Neural cell (in vitro differentiated cells): ENCODE results near the gene PLXNA3. TPM values are rescaled to one million over a fixed set of nuclear protein-coding genes. Genes with fewer than 3 reads are reported as not detected.

Experiments
- H2AFZ ChIP-seq: fragments of 200-600, 300-800 bp; sonication (generic), shearing (Covaris generic); 2 replicates; pipeline ENCODE4 v1.6.0; 2014; ENCODE audit warnings: low read depth, mild to moderate bottlenecking, antibody characterized with exemption, low read length, moderate library complexity
- H3F3A ChIP-seq: fragments of 200-600 bp; shearing (Covaris generic); 2 replicates; pipeline ENCODE4 v1.6.1; 2016; ENCODE audit warnings: mild to moderate bottlenecking, moderate library complexity, mixed read lengths, antibody characterized with exemption, low read length; ENCODE audit not compliant: insufficient read depth, poor library complexity, severe bottlenecking
- H3K27ac ChIP-seq: fragments of 200-600, 300-800 bp; sonication (generic), shearing (Covaris generic); 2 replicates; pipeline ENCODE4 v1.5.1; 2014; ENCODE audit warnings: mild to moderate bottlenecking, low read length, moderate library complexity
- H3K27me3 ChIP-seq: fragments of 300-800, 200-600 bp; sonication (generic), shearing (Covaris generic); 2 replicates; pipeline ENCODE4 v1.6.0; 2014; ENCODE audit warnings: mild to moderate bottlenecking, low read depth, low read length, moderate library complexity; ENCODE audit not compliant: insufficient read depth
- H3K36me3 ChIP-seq: fragments of 300-800, 200-600 bp; sonication (generic), shearing (Covaris generic); 2 replicates; pipeline ENCODE4 v1.5.1; 2014; ENCODE audit warnings: mild to moderate bottlenecking, antibody characterized with exemption, low read length, moderate library complexity; ENCODE audit not compliant: insufficient read depth
- H3K4me2 ChIP-seq: fragments of 300-800, 200-600 bp; sonication (generic), shearing (Covaris generic); 2 replicates; pipeline ENCODE4 v1.6.0; 2014; ENCODE audit warnings: mild to moderate bottlenecking, low read length
- H3K4me3 ChIP-seq: fragments of 300-800, 200-600 bp; sonication (generic), shearing (Covaris generic); 2 replicates; pipeline ENCODE4 v1.5.1; 2014; ENCODE audit warnings: mild to moderate bottlenecking, low read length, moderate library complexity
- H3K79me2 ChIP-seq: fragments of 200-600 bp; shearing (Covaris generic); replicated peaks from 2 replicates; pipeline ENCODE4 v1.6.0; 2014; ENCODE audit warnings: mild to moderate bottlenecking, low read length, moderate library complexity; ENCODE audit not compliant: insufficient read depth
- H3K9ac ChIP-seq: fragments of 300-800, 200-600 bp; sonication (generic), shearing (Covaris generic); 2 replicates; pipeline ENCODE4 v1.6.1; 2016; ENCODE audit warnings: mild to moderate bottlenecking, low read length, mixed read lengths
- H3K9me2 ChIP-seq: fragments of 200-600 bp; shearing (Covaris generic); 2 replicates; pipeline ENCODE4 v1.6.1; 2016; ENCODE audit warnings: mild to moderate bottlenecking, low read length, mixed read lengths; ENCODE audit not compliant: insufficient read depth
- H3K9me3 ChIP-seq: fragments of 200-600, 300-800 bp; sonication (generic), shearing (Covaris generic); 2 replicates; pipeline ENCODE4 v1.6.1; 2016; ENCODE audit warnings: mild to moderate bottlenecking, mixed run types, low read length, moderate library complexity, mixed read lengths
- H4K20me1 ChIP-seq: fragments of 200-600 bp; shearing (Covaris generic); 2 replicates; pipeline ENCODE4 v1.6.1; 2016; ENCODE audit warnings: mild to moderate bottlenecking, mixed run types; ENCODE audit not compliant: insufficient read depth
- EP300 ChIP-seq: fragments of 450-650 bp; conservative IDR thresholded peaks from 2 replicates; pipeline ENCODE4 v1.6.1; 2014; ENCODE audit warnings: antibody characterized with exemption, mild to moderate bottlenecking, moderate library complexity; ENCODE audit not compliant: poor library complexity, severe bottlenecking
- EZH2 ChIP-seq: fragments of 200-600, 300-800 bp; shearing (Covaris generic), sonication (generic); IDR thresholded peaks from 2 replicates; pipeline ENCODE4 v1.6.1; 2014; ENCODE audit warnings: antibody characterized with exemption, low read length, borderline replicate concordance, mild to moderate bottlenecking; ENCODE audit not compliant: insufficient read depth, poor library complexity, severe bottlenecking
- MXI1 ChIP-seq: fragments of 450-650 bp; conservative IDR thresholded peaks from 2 replicates; pipeline ENCODE4 v1.6.1; 2014; ENCODE audit warnings: antibody characterized with exemption, mild to moderate bottlenecking; ENCODE audit not compliant: poor library complexity, severe bottlenecking
- POLR2AphosphoS5 ChIP-seq: IDR thresholded peaks from 2 replicates; pipeline ENCODE4 v1.6.1; 2012
- RAD21 ChIP-seq: fragments of 450-650 bp; conservative IDR thresholded peaks from 2 replicates; pipeline ENCODE4 v1.6.1; 2014; ENCODE audit warnings: antibody characterized with exemption, mild to moderate bottlenecking, moderate library complexity
- SMC3 ChIP-seq: fragments of 450-650 bp; conservative IDR thresholded peaks from 2 replicates; pipeline ENCODE4 v1.6.1; 2014; ENCODE audit warnings: antibody characterized with exemption, mild to moderate bottlenecking, moderate library complexity; ENCODE audit not compliant: poor library complexity
- TAF1 ChIP-seq: IDR thresholded peaks from 2 replicates; pipeline ENCODE4 v1.6.1; 2012; ENCODE audit warnings: low read depth
- polyA plus RNA-seq: library from polyadenylated mRNA; depleted of rRNA; stranded (reverse); fragments of >200 nt; gene quantifications from 2 replicates; pipeline ENCODE4 v1.2.3, GENCODE V29; 2014
- TF ChIP-seq, protein P1 (sequence below): IDR thresholded peaks from 2 replicates; pipeline ENCODE4 v1.6.1; 2012; ENCODE audit warnings: borderline replicate concordance
- TF ChIP-seq, protein P2 (sequence below): fragments of 450-650 bp; IDR thresholded peaks from 2 replicates; pipeline ENCODE4 v1.5.1; 2014; ENCODE audit warnings: antibody characterized with exemption, mild to moderate bottlenecking, moderate library complexity; ENCODE audit not compliant: poor library complexity, severe bottlenecking

The PLXNA3 gene
- polyA plus RNA-seq, 1 donor from 2014 or later, result 17.2 TPM

DNA sequence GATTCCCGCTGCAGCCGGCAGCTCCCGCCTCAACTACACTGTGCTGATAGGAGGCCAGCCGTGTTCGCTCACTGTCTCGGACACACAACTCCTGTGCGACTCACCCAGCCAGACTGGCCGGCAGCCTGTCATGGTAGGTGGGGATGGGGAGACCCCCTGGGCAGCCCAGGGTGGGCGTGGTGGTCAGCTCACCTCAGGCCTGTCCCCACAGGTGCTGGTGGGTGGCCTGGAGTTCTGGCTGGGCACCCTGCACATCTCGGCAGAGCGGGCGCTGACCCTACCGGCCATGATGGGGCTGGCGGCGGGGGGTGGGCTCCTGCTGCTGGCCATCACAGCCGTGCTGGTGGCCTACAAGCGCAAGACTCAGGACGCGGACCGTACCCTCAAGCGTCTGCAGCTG lies 9.5 kb downstream of the PLXNA3 start:
- no peaks in the 10 kb centered on the region for H3K36me3 ChIP-seq

DNA sequence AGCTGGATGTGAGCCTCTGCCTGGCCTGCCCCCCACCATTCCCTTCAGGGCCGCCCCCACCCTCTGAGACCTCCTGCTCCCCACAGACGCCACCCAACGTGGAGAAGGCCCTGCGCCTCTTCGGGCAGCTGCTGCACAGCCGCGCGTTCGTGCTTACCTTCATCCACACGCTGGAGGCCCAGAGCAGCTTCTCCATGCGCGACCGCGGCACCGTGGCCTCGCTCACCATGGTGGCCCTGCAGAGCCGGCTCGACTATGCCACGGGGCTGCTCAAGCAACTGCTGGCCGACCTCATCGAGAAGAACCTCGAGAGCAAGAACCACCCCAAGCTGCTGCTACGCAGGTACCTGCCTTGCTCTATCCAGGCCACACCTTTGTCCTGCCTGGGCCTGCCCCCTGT lies 10.1 kb downstream of the PLXNA3 start:
- H3K4me3 ChIP-seq, result no peak overlapping the region
- H3K27me3 ChIP-seq, result no peaks in the 10 kb centered on the region
- no peak overlapping the region for H2AFZ ChIP-seq
- H3K27ac ChIP-seq, result no peak overlapping the region
- TF ChIP-seq, protein P1, sequence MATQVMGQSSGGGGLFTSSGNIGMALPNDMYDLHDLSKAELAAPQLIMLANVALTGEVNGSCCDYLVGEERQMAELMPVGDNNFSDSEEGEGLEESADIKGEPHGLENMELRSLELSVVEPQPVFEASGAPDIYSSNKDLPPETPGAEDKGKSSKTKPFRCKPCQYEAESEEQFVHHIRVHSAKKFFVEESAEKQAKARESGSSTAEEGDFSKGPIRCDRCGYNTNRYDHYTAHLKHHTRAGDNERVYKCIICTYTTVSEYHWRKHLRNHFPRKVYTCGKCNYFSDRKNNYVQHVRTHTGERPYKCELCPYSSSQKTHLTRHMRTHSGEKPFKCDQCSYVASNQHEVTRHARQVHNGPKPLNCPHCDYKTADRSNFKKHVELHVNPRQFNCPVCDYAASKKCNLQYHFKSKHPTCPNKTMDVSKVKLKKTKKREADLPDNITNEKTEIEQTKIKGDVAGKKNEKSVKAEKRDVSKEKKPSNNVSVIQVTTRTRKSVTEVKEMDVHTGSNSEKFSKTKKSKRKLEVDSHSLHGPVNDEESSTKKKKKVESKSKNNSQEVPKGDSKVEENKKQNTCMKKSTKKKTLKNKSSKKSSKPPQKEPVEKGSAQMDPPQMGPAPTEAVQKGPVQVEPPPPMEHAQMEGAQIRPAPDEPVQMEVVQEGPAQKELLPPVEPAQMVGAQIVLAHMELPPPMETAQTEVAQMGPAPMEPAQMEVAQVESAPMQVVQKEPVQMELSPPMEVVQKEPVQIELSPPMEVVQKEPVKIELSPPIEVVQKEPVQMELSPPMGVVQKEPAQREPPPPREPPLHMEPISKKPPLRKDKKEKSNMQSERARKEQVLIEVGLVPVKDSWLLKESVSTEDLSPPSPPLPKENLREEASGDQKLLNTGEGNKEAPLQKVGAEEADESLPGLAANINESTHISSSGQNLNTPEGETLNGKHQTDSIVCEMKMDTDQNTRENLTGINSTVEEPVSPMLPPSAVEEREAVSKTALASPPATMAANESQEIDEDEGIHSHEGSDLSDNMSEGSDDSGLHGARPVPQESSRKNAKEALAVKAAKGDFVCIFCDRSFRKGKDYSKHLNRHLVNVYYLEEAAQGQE, result no peak
- TF ChIP-seq EP300, result no peak
- no peak for TF ChIP-seq POLR2AphosphoS5
- no peak for TF ChIP-seq TAF1
- no peak for TF ChIP-seq RAD21
- TF ChIP-seq SMC3, result no peak
- TF ChIP-seq MXI1, result no peak
- no peak for TF ChIP-seq EZH2
- TF ChIP-seq, protein P2, sequence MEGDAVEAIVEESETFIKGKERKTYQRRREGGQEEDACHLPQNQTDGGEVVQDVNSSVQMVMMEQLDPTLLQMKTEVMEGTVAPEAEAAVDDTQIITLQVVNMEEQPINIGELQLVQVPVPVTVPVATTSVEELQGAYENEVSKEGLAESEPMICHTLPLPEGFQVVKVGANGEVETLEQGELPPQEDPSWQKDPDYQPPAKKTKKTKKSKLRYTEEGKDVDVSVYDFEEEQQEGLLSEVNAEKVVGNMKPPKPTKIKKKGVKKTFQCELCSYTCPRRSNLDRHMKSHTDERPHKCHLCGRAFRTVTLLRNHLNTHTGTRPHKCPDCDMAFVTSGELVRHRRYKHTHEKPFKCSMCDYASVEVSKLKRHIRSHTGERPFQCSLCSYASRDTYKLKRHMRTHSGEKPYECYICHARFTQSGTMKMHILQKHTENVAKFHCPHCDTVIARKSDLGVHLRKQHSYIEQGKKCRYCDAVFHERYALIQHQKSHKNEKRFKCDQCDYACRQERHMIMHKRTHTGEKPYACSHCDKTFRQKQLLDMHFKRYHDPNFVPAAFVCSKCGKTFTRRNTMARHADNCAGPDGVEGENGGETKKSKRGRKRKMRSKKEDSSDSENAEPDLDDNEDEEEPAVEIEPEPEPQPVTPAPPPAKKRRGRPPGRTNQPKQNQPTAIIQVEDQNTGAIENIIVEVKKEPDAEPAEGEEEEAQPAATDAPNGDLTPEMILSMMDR, result no peak
- no peaks in the 10 kb centered on the region for H3K9me2 ChIP-seq
- no peaks in the 10 kb centered on the region for H3F3A ChIP-seq
- H3K36me3 ChIP-seq, result no peaks in the 10 kb centered on the region
- H3K9me3 ChIP-seq, result no peaks in the 10 kb centered on the region
- no peaks in the 10 kb centered on the region for H4K20me1 ChIP-seq
- H3K9ac ChIP-seq, result no peak overlapping the region
- H3K4me2 ChIP-seq, result no peak overlapping the region
- H3K79me2 ChIP-seq, result no peaks in the 10 kb centered on the region

More for the DNA sequence above, 9.5 kb downstream of the PLXNA3 start:
- TF ChIP-seq EP300 (no peak), RAD21 (no peak)
- Histone ChIP-seq H3K9me3 (no peaks in the 10 kb centered on the region), H2AFZ (no peak overlapping the region), H3K9ac (no peak overlapping the region), H3K9me2 (no peaks in the 10 kb centered on the region), H3K4me3 (no peak overlapping the region), H3K27ac (no peak overlapping the region), H3K79me2 (no peaks in the 10 kb centered on the region), H4K20me1 (no peaks in the 10 kb centered on the region), H3F3A (no peaks in the 10 kb centered on the region), H3K27me3 (no peaks in the 10 kb centered on the region), H3K4me2 (no peak overlapping the region)

DNA sequence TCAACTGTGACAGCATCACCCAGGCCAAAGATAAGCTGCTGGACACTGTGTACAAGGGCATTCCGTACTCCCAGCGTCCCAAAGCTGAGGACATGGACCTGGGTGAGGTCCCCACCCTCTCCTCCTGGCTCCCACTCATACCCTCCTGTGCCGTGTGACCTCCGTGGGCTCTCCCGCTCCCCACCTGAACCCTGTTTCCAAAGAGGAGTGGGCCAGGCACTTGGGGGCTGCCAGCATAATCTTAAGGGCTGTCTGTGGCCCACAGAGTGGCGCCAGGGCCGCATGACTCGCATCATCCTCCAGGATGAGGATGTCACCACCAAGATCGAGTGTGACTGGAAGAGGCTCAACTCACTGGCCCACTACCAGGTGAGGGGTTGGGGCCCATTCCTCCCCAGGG lies 11.0 kb downstream of the PLXNA3 start:
- TF ChIP-seq POLR2AphosphoS5 (no peak), TAF1 (no peak), SMC3 (no peak), EZH2 (no peak), RAD21 (no peak), EP300 (no peak)
- TF ChIP-seq, protein P2, result no peak
- TF ChIP-seq, protein P1, result no peak
- no peaks in the 10 kb centered on the region for H3K27me3 ChIP-seq
- no peaks in the 10 kb centered on the region for H3K79me2 ChIP-seq
- no peaks in the 10 kb centered on the region for H3F3A ChIP-seq
- H4K20me1 ChIP-seq, result no peaks in the 10 kb centered on the region
- H3K36me3 ChIP-seq, result no peaks in the 10 kb centered on the region
- H3K4me2 ChIP-seq, result no peak overlapping the region
- no peak overlapping the region for H3K27ac ChIP-seq
- H3K9ac ChIP-seq, result no peak overlapping the region
- H2AFZ ChIP-seq, result no peak overlapping the region
- no peaks in the 10 kb centered on the region for H3K9me2 ChIP-seq
- H3K4me3 ChIP-seq, result no peak overlapping the region
- H3K9me3 ChIP-seq, result no peaks in the 10 kb centered on the region
